ENCODE measurements around the gene PHETA2. TPM values are rescaled to one million over a fixed set of nuclear protein-coding genes. Genes with fewer than 3 reads are reported as not detected.
A peak's percentile ranks its signal among the peaks of the same experiment; 100 is the strongest.

Gene PHETA2
- total and polyA plus RNA-seq, 12 donors: 2.3 to 7.0 (median 3.4) TPM

GRCh38 chr22:42077486-42078125 lies 3.6 kb downstream of the PHETA2 start:
- no peaks in the 10 kb centered on the region for H3K9me3 ChIP-seq
- 90 to 94% methylated on average over 20 to 21 of the region's 21 CpGs for WGBS, 2 donors
- peaks cover 0 to 37% (median 0%) of the 10 kb centered on the region in 9 donors for H3K36me3 ChIP-seq
- ATAC-seq (no peak), DNase-seq (no peak)
- intact Hi-C loops (cut with DNase I): loop anchor here in 3 of 10 donors (10.0 kb wide), 2 partner anchors 243 to 383 kb away; partner anchors contain the start of genes SREBF2 (in 2 of the 3) and MEI1 (in 1 of the 3)
- no peak overlapping the region for H3K4me3 ChIP-seq
- no peaks in the 10 kb centered on the region for H3K27me3 ChIP-seq
- no peak for TF ChIP-seq CTCF (IDR thresholded peaks at IDR 0.05)
- H3K4me1 ChIP-seq: peaks cover 9 to 68% (median 46%) of the 10 kb centered on the region in 9 donors
- H3K27ac ChIP-seq: peak overlapping the region in 7 of 10 donors; percentile 96 to 100 (median 99)

- no peaks in the 10 kb centered on the region for H3K27me3 ChIP-seq
- WGBS, 2 donors: 27 to 33% methylated on average over 24 of the region's 24 CpGs
- TF ChIP-seq CTCF (IDR thresholded peaks at IDR 0.05): no peak
- peak overlapping the region; percentile 92 to 100 (median 98) for H3K27ac ChIP-seq
- H3K9me3 ChIP-seq: no peaks in the 10 kb centered on the region
- DNase-seq (no peak), ATAC-seq (peak; percentile 5 to 46 (median 14))
- peaks cover 9 to 69% (median 42%) of the 10 kb centered on the region in 9 donors for H3K4me1 ChIP-seq
- H3K36me3 ChIP-seq: peaks cover 0 to 48% (median 4%) of the 10 kb centered on the region in 9 donors
- intact Hi-C loops (cut with DNase I): loop anchor here in 5 of 10 donors (1.0 to 10.0 kb wide), 3 partner anchors 12 to 384 kb away; partner anchors contain the start of genes NDUFA6 (in 2 of the 5), SREBF2 (in 2 of the 5) and MEI1 (in 1 of the 5)
- peak overlapping the region in 9 of 10 donors; percentile 50 to 79 (median 68) for H3K4me3 ChIP-seq
Measured at GRCh38 chr22:42078469-42079318, 4.6 kb downstream of the PHETA2 start.

GRCh38 chr22:42079319-42080251 lies 5.5 kb downstream of the PHETA2 start, which contains the start of gene SMDT1:
TSS of gene SMDT1 (plus strand) at chr22:42079700. CDS start at chr22:42079769, 69 bp downstream.
- ATAC-seq (peak; percentile 93 to 96 (median 94)), DNase-seq (peak; percentile 99 to 100)
- Histone ChIP-seq H3K36me3 (peaks cover 0 to 57% (median 4%) of the 10 kb centered on the region in 9 donors), H3K4me1 (peaks cover 5 to 63% (median 35%) of the 10 kb centered on the region in 9 donors), H3K27ac (peak within 1 kb of the TSS; percentile 92 to 100 (median 98)), H3K9me3 (no peaks in the 10 kb centered on the region), H3K27me3 (no peaks in the 10 kb centered on the region), H3K4me3 (peak within 1 kb of the TSS; percentile 50 to 79 (median 66))
- WGBS, 2 donors: 0 to 1% methylated on average over 71 of the region's 71 CpGs
- intact Hi-C loops (cut with DNase I): loop anchor here in 6 of 10 donors (1.0 to 10.0 kb wide), 3 partner anchors 11 to 385 kb away; partner anchors contain the start of genes NDUFA6 (in 4 of the 6), SREBF2 (in 2 of the 6) and MEI1 (in 1 of the 6)
- peak in 1 of 9 donors; percentile 5 for TF ChIP-seq CTCF (IDR thresholded peaks at IDR 0.05)

All from heart right ventricle (tissue), 16 donors.